H9 (cell line): Measurements from ENCODE around the gene SLC46A2. TPM values are rescaled to one million over a fixed set of nuclear protein-coding genes. Genes with fewer than 3 reads are reported as not detected.

ENCODE experiments used
- DNase-seq: peaks from one replicate; pipeline ENCODE4 v3.0.0-alpha.2; 2017
- H2AFZ ChIP-seq: one replicate; pipeline ENCODE4 v1.6.1; 2013; ENCODE audit warnings: mild to moderate bottlenecking, low read length, control low read depth, moderate library complexity
- H2AK5ac ChIP-seq: 2 replicates; pipeline ENCODE4 v1.6.1; 2013; ENCODE audit warnings: low read length, control low read depth, mixed read lengths; ENCODE audit not compliant: insufficient read length
- H2BK120ac ChIP-seq: one replicate; pipeline ENCODE4 v1.6.1; 2013; ENCODE audit warnings: low read depth, mild to moderate bottlenecking, low read length, control low read depth, inconsistent platforms; ENCODE audit not compliant: poor library complexity, severe bottlenecking
- H2BK12ac ChIP-seq: 2 replicates; pipeline ENCODE4 v1.6.1; 2013; ENCODE audit warnings: low read length, control low read depth, mixed read lengths, low read depth; ENCODE audit not compliant: insufficient read length
- H2BK15ac ChIP-seq: 2 replicates; pipeline ENCODE4 v1.6.1; 2013; ENCODE audit warnings: low read depth, low read length, control low read depth
- H2BK20ac ChIP-seq: one replicate; pipeline ENCODE4 v1.6.1; 2013; ENCODE audit warnings: low read depth, mild to moderate bottlenecking, low read length, control low read depth, inconsistent platforms; ENCODE audit not compliant: poor library complexity, severe bottlenecking
- H2BK5ac ChIP-seq: 2 replicates; pipeline ENCODE4 v1.6.1; 2013; ENCODE audit warnings: low read length, control low read depth, mixed read lengths; ENCODE audit not compliant: insufficient read length
- H3K14ac ChIP-seq: 2 replicates; pipeline ENCODE4 v1.6.1; 2013; ENCODE audit warnings: low read length, control low read depth; ENCODE audit not compliant: insufficient read depth
- H3K18ac ChIP-seq: 2 replicates; pipeline ENCODE4 v1.6.1; 2013; ENCODE audit warnings: low read depth, mild to moderate bottlenecking, mixed read lengths, low read length, control low read depth; ENCODE audit not compliant: insufficient read length
- H3K23ac ChIP-seq: 2 replicates; pipeline ENCODE4 v1.6.1; 2013; ENCODE audit warnings: low read length, control low read depth, mixed read lengths, low read depth; ENCODE audit not compliant: insufficient read length
- H3K23me2 ChIP-seq: 2 replicates; pipeline ENCODE4 v1.6.1; 2013; ENCODE audit warnings: low read depth, mild to moderate bottlenecking, mixed read lengths, low read length, control low read depth; ENCODE audit not compliant: insufficient read length, poor library complexity, severe bottlenecking
- H3K27ac ChIP-seq: 2 replicates; pipeline ENCODE4 v1.5.1; 2013; ENCODE audit warnings: low read length, control low read depth, mixed read lengths, low read depth; ENCODE audit not compliant: insufficient read length
- H3K27me3 ChIP-seq: 2 replicates; pipeline ENCODE4 v1.6.1; 2013; ENCODE audit warnings: low read length, control low read depth, inconsistent platforms; ENCODE audit not compliant: insufficient read depth
- H3K4ac ChIP-seq: 2 replicates; pipeline ENCODE4 v1.6.1; 2013; ENCODE audit warnings: low read depth, mild to moderate bottlenecking, control low read depth, inconsistent platforms, low read length, moderate library complexity
- H3K4me1 ChIP-seq: 2 replicates; pipeline ENCODE4 v1.6.1; 2013; ENCODE audit warnings: low read length, control low read depth, inconsistent platforms; ENCODE audit not compliant: insufficient read depth
- H3K4me2 ChIP-seq: 2 replicates; pipeline ENCODE4 v1.6.1; 2013; ENCODE audit warnings: low read length, control low read depth, mixed read lengths; ENCODE audit not compliant: insufficient read length, insufficient read depth
- H3K56ac ChIP-seq: 2 replicates; pipeline ENCODE4 v1.6.1; 2013; ENCODE audit warnings: low read depth, mild to moderate bottlenecking, mixed read lengths, low read length, control low read depth; ENCODE audit not compliant: insufficient read length
- H3K79me1 ChIP-seq: 2 replicates; pipeline ENCODE4 v1.6.1; 2013; ENCODE audit warnings: low read depth, mild to moderate bottlenecking, moderate library complexity, low read length, control low read depth, inconsistent platforms; ENCODE audit not compliant: insufficient read depth, poor library complexity, severe bottlenecking
- H3K79me2 ChIP-seq: 2 replicates; pipeline ENCODE4 v1.6.1; 2013; ENCODE audit warnings: low read length, control low read depth, inconsistent platforms; ENCODE audit not compliant: insufficient read depth
- H3K9ac ChIP-seq: 2 replicates; pipeline ENCODE4 v1.6.1; 2013; ENCODE audit warnings: low read length, control low read depth, mixed read lengths; ENCODE audit not compliant: insufficient read length; ENCODE audit errors: extremely low read depth
- H3K9me3 ChIP-seq: one replicate; pipeline ENCODE4 v1.6.1; 2013; ENCODE audit warnings: low read depth, low read length, inconsistent platforms; ENCODE audit not compliant: control insufficient read depth
- H3T11ph ChIP-seq: one replicate; pipeline ENCODE4 v1.6.1; 2013; ENCODE audit warnings: mild to moderate bottlenecking, low read length, control low read depth, inconsistent platforms
- H4K20me1 ChIP-seq: one replicate; pipeline ENCODE4 v1.6.1; 2013; ENCODE audit not compliant: control insufficient read depth, insufficient read length, insufficient read depth
- H4K5ac ChIP-seq: 2 replicates; pipeline ENCODE4 v1.6.1; 2013; ENCODE audit warnings: low read depth, mild to moderate bottlenecking, mixed read lengths, low read length, control low read depth; ENCODE audit not compliant: insufficient read length
- H4K8ac ChIP-seq: replicated peaks from 2 replicates; pipeline ENCODE4 v1.6.1; 2013; ENCODE audit warnings: low read length, control low read depth, mixed read lengths, low read depth; ENCODE audit not compliant: insufficient read length
- H4K91ac ChIP-seq: 2 replicates; pipeline ENCODE4 v1.6.1; 2013; ENCODE audit warnings: low read depth, mild to moderate bottlenecking, moderate library complexity, mixed read lengths, low read length, control low read depth; ENCODE audit not compliant: insufficient read length
- H3K27ac Mint-ChIP-seq, 3 experiments: 2 replicates in 2 of 3; 3 replicates in 1 of 3; pipeline ENCODE4 v1.8.0; 2020 to 2021; ENCODE audit warnings: mixed read lengths in 3 of 3, mild to moderate bottlenecking in 1 of 3, moderate library complexity in 1 of 3
- H3K27me3 Mint-ChIP-seq: 2 replicates; pipeline ENCODE4 v1.8.0; 2021; ENCODE audit warnings: low read depth, mild to moderate bottlenecking, moderate library complexity, mixed read lengths
- H3K36me3 Mint-ChIP-seq, 3 experiments: 2 replicates in 2 of 3; 3 replicates in 1 of 3; pipeline ENCODE4 v1.8.0; 2020 to 2021; ENCODE audit warnings: low read depth in 3 of 3, mixed read lengths in 3 of 3; ENCODE audit not compliant: insufficient read depth in 1 of 3
- H3K4me1 Mint-ChIP-seq, 2 experiments: 2 replicates each; pipeline ENCODE4 v1.8.0; 2020; ENCODE audit warnings: mixed read lengths in 2 of 2
- H3K4me3 Mint-ChIP-seq, 2 experiments: 2 replicates in 1 of 2; 3 replicates in 1 of 2; pipeline ENCODE4 v1.8.0; 2020 to 2021; ENCODE audit warnings: mild to moderate bottlenecking in 2 of 2, mixed read lengths in 2 of 2, moderate library complexity in 1 of 2
- H3K9me3 Mint-ChIP-seq, 2 experiments: 2 replicates in 1 of 2; 3 replicates in 1 of 2; pipeline ENCODE4 v1.8.0; 2020; ENCODE audit warnings: mild to moderate bottlenecking in 2 of 2, mixed read lengths in 2 of 2, moderate library complexity in 1 of 2
- CTCF ChIP-seq: fragments of 200-600 bp; sonication (generic); conservative IDR thresholded peaks from 3 replicates; pipeline ENCODE4 v1.8.0; 2021; ENCODE audit warnings: antibody characterized with exemption, mild to moderate bottlenecking
- total RNA-seq: library from RNA; stranded (reverse); gene quantifications from 2 replicates; pipeline ENCODE4 v1.2.1, GENCODE V29; 2021

SLC46A2 gene
- total RNA-seq, 1 experiment from 2014 or later = not detected

- Mint-ChIP-seq H3K36me3 (no peaks in the 10 kb centered on the region), H3K27ac (no peak overlapping the region), H3K9me3 (peaks cover 3 to 25% of the 10 kb centered on the region in 2 experiments; a peak in 4 of 5 replicates), H3K4me3 (no peak overlapping the region), H3K4me1 (no peaks in the 10 kb centered on the region), H3K27me3 (peaks cover 68% of the 10 kb centered on the region)
- no peak overlapping the region for H2BK20ac ChIP-seq
- H3K14ac ChIP-seq = no peak overlapping the region
- DNase-seq = no peak
- H2AK5ac ChIP-seq = no peak overlapping the region
- no peak overlapping the region for H2BK12ac ChIP-seq
- no peak overlapping the region for H2BK120ac ChIP-seq
- no peaks in the 10 kb centered on the region for H3K79me2 ChIP-seq
- TF ChIP-seq CTCF = no peak
- H4K5ac ChIP-seq = no peak overlapping the region
- H3K27me3 ChIP-seq = no peaks in the 10 kb centered on the region
- H3K9ac ChIP-seq = no peak overlapping the region
- H3K23me2 ChIP-seq = no peaks in the 10 kb centered on the region
- no peaks in the 10 kb centered on the region for H3K9me3 ChIP-seq
- no peak overlapping the region for H4K91ac ChIP-seq
- no peak overlapping the region for H3K4me2 ChIP-seq
- H3K79me1 ChIP-seq = no peaks in the 10 kb centered on the region
- H4K20me1 ChIP-seq = no peaks in the 10 kb centered on the region
- H3K4me1 ChIP-seq = no peaks in the 10 kb centered on the region
- no peak overlapping the region for H2AFZ ChIP-seq
- no peak overlapping the region for H3K56ac ChIP-seq
- H4K8ac ChIP-seq = no peak overlapping the region
- no peak overlapping the region for H3T11ph ChIP-seq
- no peak overlapping the region for H2BK5ac ChIP-seq
- no peak overlapping the region for H3K23ac ChIP-seq
- H2BK15ac ChIP-seq = no peak overlapping the region
- no peak overlapping the region for H3K18ac ChIP-seq
- H3K4ac ChIP-seq = no peak overlapping the region
- H3K27ac ChIP-seq = no peak overlapping the region
Measured at GRCh38 chr9:112939418-112939817, 48.7 kb upstream of the SLC46A2 start.
